ENCODE data around the gene AQP12A.

AQP12A gene

DNA sequence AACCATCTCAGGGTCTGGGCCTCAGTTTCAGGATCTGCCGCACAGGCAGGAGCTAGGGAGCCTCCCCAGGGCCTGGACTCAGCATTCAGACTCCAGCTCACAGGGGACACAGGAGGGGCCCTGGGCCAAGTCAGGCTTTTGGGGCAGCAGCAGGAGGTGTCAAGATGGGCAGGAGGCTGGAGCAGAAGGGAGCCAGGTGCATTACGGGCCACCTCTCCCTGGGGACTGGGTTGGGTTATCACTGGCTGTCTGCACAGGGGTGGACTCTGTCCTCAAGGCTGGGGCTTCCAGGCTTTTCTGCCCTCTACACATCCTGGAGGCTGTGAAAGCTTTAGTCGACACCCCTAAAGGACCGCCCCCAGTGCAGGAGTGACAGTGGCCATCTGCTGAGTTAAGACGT, 20.0 kb downstream of the AQP12A start:
- DNase-seq = no peak

DNA sequence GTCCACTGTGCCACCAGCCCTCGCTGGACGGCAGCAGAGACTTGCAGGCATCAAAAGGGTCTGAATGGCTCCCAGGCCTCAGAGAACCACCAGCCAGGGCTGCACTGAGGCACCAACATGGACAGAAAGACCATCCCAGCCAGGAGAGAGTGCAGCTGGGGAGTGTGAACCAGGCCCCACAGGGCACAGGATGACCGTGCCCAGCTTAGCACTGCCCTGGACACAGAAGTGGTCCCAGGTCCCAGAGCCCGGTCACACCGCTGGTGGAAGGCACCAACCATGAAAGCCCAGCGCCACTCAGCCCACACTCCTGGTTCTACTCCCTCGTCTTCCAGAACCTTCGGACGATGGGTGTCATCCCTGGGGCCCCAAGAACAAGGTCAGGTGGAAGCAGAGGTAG, 20.5 kb downstream of the AQP12A start:
- no peak for DNase-seq

DNA sequence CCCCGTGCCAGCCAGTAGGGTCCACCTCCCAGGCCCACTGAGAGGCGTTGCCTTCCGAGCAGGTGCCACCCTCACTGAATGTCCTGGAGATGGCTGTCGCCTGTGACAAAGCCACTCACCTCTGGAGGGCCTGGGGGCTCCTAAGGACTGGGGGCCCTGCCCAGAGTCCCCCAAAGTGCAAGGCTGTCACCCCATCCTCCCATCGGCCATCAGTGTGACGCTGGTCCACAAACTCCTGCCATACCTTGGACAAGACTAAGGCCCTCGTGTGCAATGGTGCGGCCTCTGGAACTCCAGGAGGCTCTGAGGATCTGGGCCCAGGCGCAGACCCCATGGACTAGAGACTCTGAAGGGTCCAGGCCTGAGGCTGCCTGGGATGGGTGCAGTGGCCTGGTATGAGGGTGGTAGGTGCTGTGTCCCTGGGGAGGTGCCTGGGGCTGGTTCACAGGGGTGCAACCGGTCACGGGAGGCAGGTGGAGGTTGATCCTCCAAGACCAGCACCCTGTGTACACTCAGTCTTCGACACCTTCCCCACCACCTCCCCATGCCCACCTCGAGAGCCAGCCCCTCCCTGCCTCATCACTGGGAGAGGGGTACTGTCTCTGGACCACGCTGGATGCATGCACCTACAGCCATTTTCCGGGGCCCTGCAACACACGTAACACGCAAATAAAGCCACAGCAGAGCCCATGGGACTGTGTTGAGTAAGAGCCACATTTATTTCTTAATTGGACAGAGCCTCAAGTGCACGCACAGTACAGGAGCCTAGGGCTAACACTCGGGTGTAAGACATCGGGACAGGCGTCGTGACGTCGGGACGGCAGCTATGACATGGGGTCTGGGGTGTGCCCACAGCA, 21.6 kb downstream of the AQP12A start:
- no peak for DNase-seq

DNA sequence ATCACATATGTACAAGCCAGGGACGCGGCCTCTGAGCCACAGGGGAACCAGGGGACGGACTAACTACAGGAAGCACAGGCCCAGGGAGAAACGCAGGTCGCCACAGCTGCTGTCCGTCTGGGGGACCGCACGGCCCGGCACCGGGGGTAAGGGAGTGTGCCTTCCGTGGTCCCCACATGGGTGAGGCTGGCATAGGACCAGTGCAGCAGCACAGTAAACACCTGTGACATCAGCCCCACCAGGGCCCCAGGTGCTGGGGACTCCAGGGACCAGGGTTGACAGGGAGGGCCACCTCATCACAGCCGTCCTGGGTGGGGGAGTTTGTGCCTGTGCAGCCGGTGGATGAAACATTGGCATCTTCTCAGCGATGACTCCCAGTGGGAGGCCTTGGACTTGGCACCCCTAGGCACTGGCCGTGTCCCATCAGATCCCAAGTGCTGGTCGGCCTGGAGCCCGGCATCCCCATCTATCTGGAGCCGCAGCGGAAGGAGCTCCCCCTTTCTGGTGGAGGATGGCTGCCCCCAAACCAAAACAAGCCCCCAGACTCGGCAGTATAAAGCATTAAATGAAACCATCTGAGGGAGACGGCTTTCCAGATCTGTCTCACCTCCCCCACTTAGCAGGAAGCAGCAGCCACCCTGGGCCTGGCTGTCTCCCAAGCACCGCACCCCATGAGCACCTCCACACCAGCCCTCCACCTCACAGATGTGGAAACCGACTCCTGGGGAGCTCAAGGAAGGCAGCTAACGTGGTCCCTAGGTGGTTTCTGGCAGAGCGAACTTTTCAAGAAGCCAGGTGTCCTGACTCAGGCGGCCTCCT, 22.5 kb downstream of the AQP12A start:
- no peak for DNase-seq

DNA sequence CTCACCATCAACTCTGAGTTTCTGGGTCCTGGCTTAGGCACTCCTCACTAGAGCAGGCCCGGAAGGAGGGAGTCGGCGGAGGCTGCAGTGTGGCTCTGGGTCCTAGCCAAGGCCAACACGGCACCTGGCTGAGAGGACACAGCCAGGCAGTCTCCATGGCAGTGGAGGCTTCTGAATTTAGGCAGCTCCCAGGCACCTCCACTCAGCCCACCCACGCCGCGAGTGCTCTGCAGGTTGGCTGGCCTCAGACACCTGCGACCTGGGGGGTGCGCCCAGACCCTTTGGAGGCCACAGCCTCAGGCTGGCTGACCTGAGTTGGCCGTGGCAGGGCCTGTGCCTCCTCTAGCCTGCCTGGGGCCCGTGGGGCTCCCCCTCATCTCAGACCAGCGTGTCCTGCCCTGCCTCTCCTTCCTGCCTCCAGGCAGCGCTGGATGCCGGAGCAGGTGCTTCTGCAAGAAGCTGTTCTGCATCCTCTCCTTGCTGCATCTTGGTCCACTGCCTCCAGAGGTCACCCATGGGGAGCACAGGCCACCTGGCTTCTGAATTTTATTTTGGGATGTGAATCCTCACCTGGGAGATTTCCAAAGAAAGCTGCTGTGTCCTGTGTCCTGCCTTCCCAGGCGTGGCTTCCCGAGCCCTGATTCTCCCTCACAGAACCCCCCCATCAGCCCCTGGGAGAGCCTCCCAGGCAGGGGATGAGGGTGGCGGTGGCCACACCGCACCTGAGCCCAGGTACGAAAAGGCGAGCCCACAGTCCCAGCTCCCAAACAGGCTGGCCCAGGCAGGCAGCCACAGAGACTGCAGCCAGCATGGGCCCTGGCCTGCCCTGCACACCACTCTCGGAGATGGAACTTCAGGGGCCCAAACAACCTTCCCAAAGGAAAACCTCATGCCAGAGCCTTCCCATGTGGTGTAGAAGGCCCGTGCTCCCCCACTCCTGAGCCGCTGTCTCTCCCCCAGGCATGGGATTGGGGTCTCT, 23.4 kb downstream of the AQP12A start:
- DNase-seq = no peak

DNA sequence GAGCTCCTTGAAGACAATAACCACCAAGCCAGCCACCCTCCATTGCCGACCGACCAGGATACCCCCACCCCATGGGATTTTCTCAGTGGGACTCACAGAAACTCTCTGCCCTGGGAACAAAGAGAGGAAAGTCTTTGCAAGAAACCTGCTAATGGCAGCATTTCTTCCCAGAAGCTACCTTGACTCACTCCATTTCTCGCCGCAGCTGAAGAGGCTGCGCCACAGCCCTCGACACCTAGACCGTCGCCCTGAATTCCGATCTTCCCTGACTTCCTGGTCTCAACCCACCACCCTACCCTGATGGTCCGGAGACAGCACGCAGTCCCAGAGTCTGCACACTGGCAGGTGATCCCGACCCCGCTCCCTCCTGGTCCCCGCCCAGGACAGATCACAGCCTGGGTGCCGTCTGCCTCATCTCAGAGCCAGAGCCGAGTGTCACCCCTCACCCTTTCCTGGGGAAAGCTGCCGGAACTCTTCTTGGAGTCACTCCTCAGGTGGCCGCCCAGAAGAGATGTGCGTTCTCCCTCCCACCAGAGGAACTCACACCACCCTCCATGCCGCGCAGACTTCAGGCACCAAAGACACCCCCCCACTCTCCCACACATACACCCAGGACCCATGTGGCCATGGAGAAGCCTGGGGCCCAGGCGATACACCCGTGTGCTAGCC, 24.6 kb downstream of the AQP12A start:
- no peak for DNase-seq

DNA sequence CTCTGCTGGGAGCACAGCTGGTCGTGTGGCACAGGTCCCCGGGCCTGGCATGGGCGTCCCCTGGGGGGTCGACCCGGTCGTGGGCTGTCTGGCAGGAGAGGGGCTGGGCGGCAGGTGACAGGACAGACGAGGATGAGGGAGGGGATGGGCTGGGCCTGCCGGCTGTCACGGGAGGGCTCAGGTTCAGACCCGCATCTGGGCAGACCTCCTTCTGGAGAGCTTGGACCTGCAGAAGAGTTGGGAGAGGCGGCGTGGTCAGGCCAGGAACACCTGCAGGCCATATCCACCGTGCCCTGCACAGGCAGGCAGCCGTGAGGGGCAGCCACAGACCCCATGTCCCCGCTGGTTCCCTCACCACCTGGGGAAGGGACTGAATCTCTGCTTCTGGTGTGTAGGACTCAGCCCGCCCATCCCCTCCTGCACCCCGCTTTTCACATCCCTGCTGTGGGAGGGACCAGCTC, 25.5 kb downstream of the AQP12A start:
- DNase-seq = no peak

DNA sequence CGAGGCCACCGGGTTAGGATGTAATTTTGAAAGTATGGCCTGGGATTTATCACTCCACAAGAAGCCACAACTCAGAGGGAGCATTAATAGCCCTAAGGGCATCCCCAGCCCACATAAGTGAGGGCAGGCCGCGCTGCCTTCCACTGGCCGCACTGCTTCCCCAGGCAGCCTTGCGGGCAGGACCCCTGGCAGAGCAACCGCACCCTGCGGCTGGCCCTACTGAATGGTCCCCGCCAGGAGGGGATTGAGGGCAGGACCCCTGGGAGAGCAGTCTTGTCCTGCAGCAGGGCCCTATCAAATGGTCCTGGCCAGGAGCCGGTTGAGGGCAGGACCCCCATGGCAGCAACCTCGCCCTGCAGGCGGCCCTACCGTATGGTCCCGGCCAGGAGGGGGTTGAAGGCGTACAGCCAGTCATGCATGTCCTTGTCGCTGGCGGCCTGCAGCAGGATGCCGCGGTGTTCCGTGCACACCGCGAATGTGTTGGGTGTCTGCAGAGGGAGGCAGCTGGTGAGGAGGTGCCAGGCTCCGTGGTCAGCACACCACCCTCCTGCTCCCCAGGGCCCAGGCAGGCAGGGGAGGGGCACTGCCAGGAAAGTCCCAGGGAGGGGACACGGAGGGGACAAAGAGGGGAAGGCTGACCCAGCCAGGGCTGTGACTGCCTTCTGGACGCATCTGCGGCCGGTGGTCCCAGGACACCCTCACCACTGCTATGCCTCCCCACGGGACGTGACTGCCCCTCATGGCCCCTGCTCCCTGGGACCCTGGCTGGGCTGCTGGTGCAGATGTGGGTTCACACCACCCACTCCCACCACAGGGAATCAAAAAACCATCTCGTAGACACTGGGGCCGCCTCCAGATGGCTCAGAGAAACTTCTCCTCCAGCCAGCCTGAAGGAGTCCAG, 26.3 kb downstream of the AQP12A start:
- no peak for DNase-seq

DNA sequence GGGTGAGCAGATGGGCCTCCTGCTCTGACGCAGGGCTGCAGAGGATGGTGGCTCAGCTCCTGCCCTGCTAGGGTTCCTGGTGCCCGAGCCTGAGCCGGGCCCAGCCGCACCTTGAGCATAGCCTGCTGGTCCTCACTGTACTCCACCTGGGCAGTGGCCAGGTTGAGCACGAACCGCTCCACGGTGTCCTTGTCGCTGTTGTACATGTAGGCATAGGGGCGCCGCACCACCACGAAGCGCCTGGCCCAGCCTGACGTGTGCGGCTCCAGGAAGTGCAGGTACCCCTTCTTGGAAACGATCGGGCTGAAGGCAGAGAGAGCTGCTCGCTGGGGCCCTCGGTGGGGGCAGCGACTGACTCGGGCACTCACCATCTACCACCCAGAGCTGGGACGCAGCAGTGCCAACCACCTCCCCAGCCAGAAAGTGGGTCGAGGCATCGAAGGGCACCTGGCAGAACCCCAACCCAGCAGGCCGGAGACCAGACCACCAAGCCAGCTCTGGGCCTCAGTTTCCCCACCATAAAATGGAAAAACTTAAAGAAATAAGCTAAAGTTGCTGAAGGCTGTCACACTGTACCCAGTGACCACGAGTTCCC, 27.3 kb downstream of the AQP12A start:
- no peak for DNase-seq

DNA sequence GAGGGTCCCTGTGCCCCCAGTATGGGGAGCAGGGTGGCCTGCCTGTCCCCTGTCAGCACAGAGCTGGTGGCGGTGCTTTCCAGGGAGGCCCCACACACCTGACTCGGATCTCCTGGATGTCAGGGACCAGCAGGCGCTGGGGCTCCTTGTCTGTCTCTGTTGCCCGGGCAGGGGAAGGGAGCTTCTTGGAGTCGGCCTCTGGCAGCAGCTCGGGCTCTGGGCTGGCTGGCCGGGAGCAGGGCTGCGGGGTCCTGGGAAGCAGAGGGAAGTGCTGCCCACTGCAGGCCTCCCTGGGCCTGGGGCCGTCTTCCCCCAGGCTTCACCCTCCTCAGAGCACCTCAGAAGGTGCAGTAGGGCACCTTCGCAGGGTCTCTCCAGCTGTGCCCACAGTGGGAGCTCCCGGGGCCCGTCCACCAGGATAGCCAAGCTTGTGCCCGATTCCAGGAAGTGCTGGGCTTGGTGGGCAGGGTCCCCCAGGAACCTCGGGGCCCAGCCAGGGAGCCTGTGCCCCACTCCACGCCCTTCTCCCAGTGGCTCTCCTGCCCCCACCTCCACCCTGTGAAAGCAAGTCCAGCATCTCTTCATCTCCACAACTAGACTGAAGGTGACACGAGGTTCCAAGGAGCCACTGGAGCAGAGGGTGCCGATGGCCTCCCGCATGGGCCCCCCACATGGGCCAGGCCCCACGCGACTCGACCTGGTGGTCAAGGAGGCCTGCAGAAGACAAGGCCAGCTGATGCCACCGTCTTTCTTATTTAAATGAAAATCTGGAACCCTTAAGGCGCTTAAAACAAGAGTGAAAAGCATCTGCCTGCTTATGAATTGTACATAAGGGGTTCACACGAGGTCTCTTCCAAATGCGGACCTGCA, 28.2 kb downstream of the AQP12A start:
- DNase-seq = no peak

DNA sequence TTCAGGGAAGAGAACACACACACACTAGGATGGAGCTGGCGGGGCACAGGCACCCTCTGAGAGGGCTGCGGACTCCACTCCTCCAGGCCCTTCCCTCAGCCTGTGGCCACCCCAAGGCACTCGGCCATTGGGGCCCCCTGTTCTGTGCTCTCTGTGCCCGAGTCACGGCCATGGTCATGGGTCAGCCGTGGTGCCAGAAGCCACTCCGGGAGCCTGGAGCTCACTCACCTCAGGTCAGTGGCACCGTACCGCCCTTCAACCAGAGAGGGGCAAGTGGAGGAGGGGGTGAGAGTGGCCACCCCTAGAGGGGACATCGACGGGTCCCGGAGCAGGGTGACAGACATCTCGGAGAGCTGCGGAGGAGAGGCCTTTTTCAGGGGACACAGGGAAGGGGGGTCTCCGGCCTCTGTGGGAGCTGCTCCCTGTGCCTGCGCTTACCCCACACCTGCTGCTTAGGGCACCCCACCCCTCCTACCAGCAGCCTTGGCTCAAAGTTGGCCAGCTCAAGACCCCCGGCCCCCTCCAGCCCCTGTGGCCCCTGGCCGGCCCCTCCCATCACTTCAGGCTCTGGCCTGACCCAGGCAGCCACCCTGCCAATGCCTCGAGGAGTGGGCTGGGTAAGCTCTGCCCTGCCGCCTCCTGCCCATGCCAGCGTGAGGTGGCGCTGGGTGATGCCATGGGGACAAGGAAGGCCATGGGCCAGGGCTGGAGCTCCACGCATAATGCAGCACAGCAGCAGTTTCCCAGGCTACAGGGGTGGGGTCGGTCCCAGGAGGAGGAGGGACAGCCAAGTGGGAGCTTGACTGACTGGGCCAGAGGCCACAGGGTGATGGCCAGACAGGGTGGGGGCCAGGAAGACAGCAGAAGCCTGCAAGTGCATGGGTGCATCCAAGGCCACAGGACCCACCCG, 29.3 kb downstream of the AQP12A start:
- no peak for DNase-seq

DNA sequence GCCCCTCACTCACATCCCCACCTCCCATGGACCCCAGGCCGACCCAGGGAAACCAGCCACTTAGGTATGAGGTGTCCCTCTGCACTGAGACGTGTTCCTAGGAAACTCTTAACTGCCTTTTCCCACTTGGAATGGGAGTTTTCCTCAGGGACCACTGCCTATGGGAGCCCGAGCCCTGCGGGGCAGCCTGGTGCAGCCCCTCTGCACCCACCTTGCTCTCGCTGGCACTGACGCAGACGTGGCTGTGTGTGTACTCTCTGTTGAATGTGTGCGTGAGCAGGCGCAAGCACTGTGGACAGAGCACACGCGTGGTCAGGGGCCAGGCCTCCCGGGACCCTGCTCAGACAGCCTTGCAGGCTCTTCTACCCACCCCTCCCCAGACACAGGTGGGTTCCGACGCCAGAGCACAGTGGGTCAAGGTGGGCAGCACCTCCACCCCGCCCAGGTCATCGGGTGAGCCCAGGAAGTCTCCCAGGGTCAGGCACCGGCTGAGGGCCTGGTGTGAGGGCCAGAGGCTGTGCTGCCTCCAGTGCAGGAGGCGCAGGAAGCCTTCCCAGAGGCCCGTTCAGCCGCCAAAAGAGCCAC, 30.0 kb downstream of the AQP12A start:
- DNase-seq = no peak

DNA sequence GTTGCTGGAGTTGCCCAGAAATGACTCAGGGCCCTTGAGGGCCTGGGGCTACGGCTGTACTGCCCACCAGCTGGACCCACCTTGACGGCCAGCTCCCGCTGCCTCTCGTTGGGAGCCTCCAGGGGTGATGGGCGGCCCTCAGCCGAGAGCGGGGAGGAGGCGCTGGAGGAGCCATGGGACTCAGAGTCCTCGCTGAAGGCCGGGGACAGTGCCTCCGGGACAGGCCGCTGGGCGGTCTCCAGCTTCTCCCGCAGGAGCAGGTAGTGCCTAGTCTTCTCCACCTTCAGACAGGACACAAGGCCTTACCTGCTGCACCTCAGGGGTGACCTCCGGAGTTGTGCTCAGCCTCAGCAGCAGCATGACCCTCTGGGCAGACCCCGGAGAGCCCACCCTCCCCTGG, 30.7 kb downstream of the AQP12A start:
- DNase-seq = no peak

DNA sequence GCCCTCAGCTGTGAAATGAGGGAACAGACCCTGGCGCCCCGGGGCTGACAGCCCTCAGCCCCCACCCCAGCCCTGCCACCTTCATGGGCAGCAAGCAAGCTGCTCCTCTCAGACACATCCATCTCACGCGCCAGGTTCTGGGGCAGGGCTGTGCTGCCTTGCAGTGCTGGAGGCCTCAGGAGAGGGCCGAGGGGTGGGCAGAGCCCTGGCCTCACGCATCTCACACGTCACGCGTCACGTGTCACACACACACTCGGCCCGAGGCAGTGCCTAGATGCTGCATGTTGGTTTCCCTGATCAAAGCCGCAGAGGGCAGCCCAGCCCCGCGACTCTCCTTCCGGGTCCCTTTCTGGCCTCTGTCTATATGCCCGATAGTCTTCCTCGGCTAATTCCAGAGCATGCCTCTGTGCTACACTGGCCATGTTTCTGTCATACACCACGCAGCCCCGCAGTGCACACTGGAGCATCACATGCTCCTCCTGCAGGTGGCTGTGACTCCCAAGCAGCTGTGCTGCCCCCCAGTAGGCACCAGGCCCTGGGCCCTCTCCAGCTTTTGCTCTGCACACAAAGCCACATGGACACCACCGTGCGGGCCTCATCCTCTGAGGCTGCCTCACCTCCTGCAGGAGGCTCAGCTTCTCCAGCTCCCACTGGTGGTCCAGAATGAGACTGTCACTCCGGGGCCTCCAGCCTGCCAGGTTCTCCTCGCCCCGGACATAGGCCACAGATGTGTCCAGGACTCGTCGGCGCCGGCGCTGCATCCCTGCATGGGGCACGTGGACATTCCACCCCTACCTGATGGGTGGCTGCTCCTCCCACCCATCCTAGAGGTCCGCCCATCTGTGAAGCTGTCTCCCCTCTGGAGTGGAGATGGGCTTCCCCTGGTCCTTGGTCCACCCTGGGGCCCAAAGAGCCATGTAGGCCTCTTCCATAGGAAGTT, 31.4 kb downstream of the AQP12A start:
- DNase-seq = no peak

DNA sequence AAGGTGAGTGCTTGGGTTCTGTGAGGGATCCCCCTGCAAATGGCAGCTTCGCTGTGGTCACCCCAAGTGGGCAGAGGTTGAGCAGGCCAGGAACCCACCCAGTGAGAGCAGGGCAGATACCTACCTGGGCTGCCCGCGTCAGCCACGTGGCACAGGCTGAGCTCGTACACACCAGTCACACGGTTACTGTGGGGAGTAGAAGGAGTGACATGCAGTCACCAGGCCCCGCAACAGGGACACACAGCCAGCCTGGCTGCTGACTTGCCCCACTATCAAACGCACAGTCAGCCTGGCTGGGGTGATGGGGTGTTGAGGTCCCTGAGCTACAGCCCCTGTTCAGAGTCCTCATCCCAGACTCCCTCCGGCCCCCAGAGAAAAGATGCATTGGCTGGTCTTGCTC, 32.2 kb downstream of the AQP12A start:
- no peak for DNase-seq

DNA sequence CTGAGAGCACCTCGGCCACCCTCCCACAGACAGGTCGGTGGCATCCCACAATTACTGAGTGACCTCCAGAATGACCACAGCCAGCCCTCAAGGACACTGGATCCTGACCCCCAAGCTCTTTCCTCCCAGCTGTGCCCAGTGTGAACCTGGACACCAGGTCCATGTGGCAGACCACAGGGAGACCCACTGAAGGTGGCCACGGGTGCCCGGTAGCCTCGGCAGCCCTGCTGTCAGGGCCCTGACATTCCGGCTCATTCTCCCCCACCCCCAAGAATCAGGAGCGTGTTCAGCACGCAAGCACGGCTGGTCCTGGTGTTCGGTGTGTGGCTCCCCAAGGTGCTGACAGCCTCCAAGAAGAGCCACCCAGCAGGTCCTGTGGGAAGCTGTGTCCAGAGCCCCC, 32.8 kb downstream of the AQP12A start:
- no peak for DNase-seq

DNA sequence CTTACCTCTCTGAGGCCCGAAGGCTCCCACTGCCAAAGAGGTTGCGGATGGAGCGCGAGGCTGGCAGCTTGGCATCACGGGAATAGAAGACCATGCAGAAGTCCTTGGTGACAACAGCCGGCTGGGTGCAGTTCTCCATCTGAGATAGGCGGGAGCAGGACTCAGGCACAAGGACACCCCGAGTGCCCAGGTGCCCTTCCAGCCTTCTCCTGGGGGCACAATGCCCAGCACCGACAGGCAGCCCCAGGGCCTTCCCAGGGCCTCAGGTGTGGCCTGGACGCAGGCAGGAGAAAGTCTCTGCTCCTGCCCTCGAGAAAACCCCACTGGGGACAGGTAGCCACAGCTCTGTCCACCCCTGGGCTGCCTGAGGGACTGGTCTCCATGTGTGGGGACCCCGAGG, 33.6 kb downstream of the AQP12A start:
- DNase-seq = no peak

All from NCI-H446 (cell line).